GM20000 (cell line): ENCODE results near the gene TOMM7.
"Not testable (repeated sequence)": the region's sequence is repeated elsewhere in the genome, so short reads cannot be mapped to it uniquely, and the experiment has no call there.

ENCODE experiments used
- DNase-seq: peaks from one replicate; pipeline ENCODE4 v3.0.0; 2012; ENCODE audit warnings: low spot score
- CTCF ChIP-seq: IDR thresholded peaks from 2 replicates; pipeline ENCODE4 v1.5.1; 2012; ENCODE audit warnings: mild to moderate bottlenecking, control low read depth; ENCODE audit errors: extremely low read depth, missing control alignments

TOMM7 gene

GRCh38 chr7:22782616-22783232 lies 39.9 kb downstream of the TOMM7 start:
- TF ChIP-seq CTCF: peak; percentile 89
- peak; percentile 83 for DNase-seq

- no peak for TF ChIP-seq CTCF
- no peak for DNase-seq
Observed at GRCh38 chr7:22781230-22781711, 41.4 kb downstream of the TOMM7 start.

GRCh38 chr7:22779730-22780323 lies 42.8 kb downstream of the TOMM7 start:
- DNase-seq: not testable (repeated sequence)

GRCh38 chr7:22776964-22777363 lies 45.7 kb downstream of the TOMM7 start:
- TF ChIP-seq CTCF: no peak
- DNase-seq: no peak

GRCh38 chr7:22772885-22773284 lies 49.8 kb downstream of the TOMM7 start:
- DNase-seq: no peak

GRCh38 chr7:22771872-22772228 lies 50.8 kb downstream of the TOMM7 start:
- no peak for DNase-seq

More at GRCh38 chr7:22772885-22773284, 49.8 kb downstream of the TOMM7 start:
- TF ChIP-seq CTCF: no peak

GRCh38 chr7:22771194-22771871 lies 51.3 kb downstream of the TOMM7 start:
- no peak for DNase-seq
- no peak for TF ChIP-seq CTCF

More at GRCh38 chr7:22771872-22772228, 50.8 kb downstream of the TOMM7 start:
- no peak for TF ChIP-seq CTCF
